ENCODE measurements around the gene CSNK2A3. TPM values are rescaled to one million over a fixed set of nuclear protein-coding genes. Genes with fewer than 3 reads are reported as not detected.
A peak's percentile ranks its signal among the peaks of the same experiment; 100 is the strongest.

CSNK2A3 gene
- total RNA-seq, 1 experiment from 2014 or later: 1.7 TPM

DNA sequence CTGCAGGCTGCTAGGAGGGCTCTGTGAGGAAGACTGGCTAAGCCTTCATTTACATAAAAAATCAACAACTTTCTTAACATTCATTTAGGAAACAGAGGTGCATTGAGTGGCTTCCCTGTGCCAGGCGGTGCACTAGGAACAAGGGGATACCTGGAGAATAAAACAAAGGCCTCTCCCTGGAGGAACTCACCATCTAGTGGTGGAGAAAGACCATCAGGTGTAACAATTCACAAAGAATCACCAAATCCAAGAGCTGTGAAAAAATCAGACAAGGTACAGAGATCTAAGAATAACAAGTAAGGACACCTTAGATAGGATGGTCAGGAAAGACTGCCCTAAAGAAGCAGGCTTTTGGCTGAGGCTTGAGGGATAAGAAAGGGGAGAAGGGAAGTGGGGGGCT lies 40.3 kb downstream of the CSNK2A3 start:
- no peak for DNase-seq
- H3K4me2 ChIP-seq (ENCODE audit: insufficient read depth, insufficient read length, low read length): no peak overlapping the region
- Mint-ChIP-seq H3K27me3 (ENCODE audit: low read depth) (peaks cover 4% of the 10 kb centered on the region), H3K4me1 (peaks cover 4 to 8% of the 10 kb centered on the region in 2 experiments; a peak in 3 of 4 replicates), H3K4me3 (no peak overlapping the region), H3K36me3 (ENCODE audit: insufficient read depth in 1 of 3, low read depth in 3 of 3) (no peaks in the 10 kb centered on the region), H3K27ac (no peak overlapping the region; a peak in 1 of 7 replicates), H3K9me3 (no peaks in the 10 kb centered on the region)
- H3K9me3 ChIP-seq (ENCODE audit: control insufficient read depth, low read depth, low read length): no peaks in the 10 kb centered on the region
- no peak overlapping the region for H2BK120ac ChIP-seq (ENCODE audit: low read depth, low read length, poor library complexity, severe bottlenecking)
- H4K20me1 ChIP-seq (ENCODE audit: control insufficient read depth, insufficient read depth, insufficient read length): no peaks in the 10 kb centered on the region
- H4K5ac ChIP-seq (ENCODE audit: insufficient read length, low read depth, low read length): no peak overlapping the region
- TF ChIP-seq, protein P1, sequence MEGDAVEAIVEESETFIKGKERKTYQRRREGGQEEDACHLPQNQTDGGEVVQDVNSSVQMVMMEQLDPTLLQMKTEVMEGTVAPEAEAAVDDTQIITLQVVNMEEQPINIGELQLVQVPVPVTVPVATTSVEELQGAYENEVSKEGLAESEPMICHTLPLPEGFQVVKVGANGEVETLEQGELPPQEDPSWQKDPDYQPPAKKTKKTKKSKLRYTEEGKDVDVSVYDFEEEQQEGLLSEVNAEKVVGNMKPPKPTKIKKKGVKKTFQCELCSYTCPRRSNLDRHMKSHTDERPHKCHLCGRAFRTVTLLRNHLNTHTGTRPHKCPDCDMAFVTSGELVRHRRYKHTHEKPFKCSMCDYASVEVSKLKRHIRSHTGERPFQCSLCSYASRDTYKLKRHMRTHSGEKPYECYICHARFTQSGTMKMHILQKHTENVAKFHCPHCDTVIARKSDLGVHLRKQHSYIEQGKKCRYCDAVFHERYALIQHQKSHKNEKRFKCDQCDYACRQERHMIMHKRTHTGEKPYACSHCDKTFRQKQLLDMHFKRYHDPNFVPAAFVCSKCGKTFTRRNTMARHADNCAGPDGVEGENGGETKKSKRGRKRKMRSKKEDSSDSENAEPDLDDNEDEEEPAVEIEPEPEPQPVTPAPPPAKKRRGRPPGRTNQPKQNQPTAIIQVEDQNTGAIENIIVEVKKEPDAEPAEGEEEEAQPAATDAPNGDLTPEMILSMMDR (conservative IDR thresholded peaks at IDR 0.05): peak; percentile 40; the same call in 2 of the 3 replicates
- no peak overlapping the region for H2AFZ ChIP-seq (ENCODE audit: low read length)
- no peaks in the 10 kb centered on the region for H3K4me1 ChIP-seq (ENCODE audit: insufficient read depth, low read length)
- H3K79me1 ChIP-seq (ENCODE audit: insufficient read depth, low read depth, low read length, poor library complexity, severe bottlenecking): no peaks in the 10 kb centered on the region
- H3K56ac ChIP-seq (ENCODE audit: insufficient read length, low read depth, low read length): no peak overlapping the region
- no peak overlapping the region for H3K4ac ChIP-seq (ENCODE audit: low read depth, low read length)
- H3K27ac ChIP-seq (ENCODE audit: insufficient read length, low read depth, low read length): no peak overlapping the region
- H3K79me2 ChIP-seq (ENCODE audit: insufficient read depth, low read length): no peaks in the 10 kb centered on the region
- H3K9ac ChIP-seq (ENCODE audit: extremely low read depth, insufficient read length, low read length): no peak overlapping the region
- H3T11ph ChIP-seq (ENCODE audit: low read length): no peak overlapping the region
- H4K91ac ChIP-seq (ENCODE audit: insufficient read length, low read depth, low read length): no peak overlapping the region
- H2AK5ac ChIP-seq (ENCODE audit: insufficient read length, low read length): no peak overlapping the region
- no peaks in the 10 kb centered on the region for H3K27me3 ChIP-seq (ENCODE audit: insufficient read depth, low read length)
- H2BK20ac ChIP-seq (ENCODE audit: low read depth, low read length, poor library complexity, severe bottlenecking): no peak overlapping the region
- H2BK5ac ChIP-seq (ENCODE audit: insufficient read length, low read length): no peak overlapping the region
- H4K8ac ChIP-seq (replicated peaks; ENCODE audit: insufficient read length, low read depth, low read length): no peak overlapping the region
- no peaks in the 10 kb centered on the region for H3K23me2 ChIP-seq (ENCODE audit: insufficient read length, low read depth, low read length, poor library complexity, severe bottlenecking)
- no CpG with 5 or more reads among the region's 1 CpG for WGBS (ENCODE audit: extremely low coverage, insufficient read length, low lambda C conversion rate)
- no peak overlapping the region for H2BK15ac ChIP-seq (ENCODE audit: low read depth, low read length)
- H3K14ac ChIP-seq (ENCODE audit: insufficient read depth, low read length): no peak overlapping the region
- no peak overlapping the region for H3K23ac ChIP-seq (ENCODE audit: insufficient read length, low read depth, low read length)
- H2BK12ac ChIP-seq (ENCODE audit: insufficient read length, low read depth, low read length): no peak overlapping the region
- H3K18ac ChIP-seq (ENCODE audit: insufficient read length, low read depth, low read length): no peak overlapping the region

Measured in H9 (cell line).